HEK293T (cell line): ENCODE measurements around the gene SPDEF.

Experiments used
- ARNT ChIP-seq: fragments of 450-650 bp; IDR thresholded peaks from 2 replicates; pipeline ENCODE4 v1.6.1; 2017; ENCODE audit warnings: mild to moderate bottlenecking
- ELF4 ChIP-seq: fragments of 450-650 bp; IDR thresholded peaks from 2 replicates; pipeline ENCODE4 v1.6.1; 2017; ENCODE audit warnings: antibody characterized with exemption
- FOXA1 ChIP-seq: fragments of 450-650 bp; IDR thresholded peaks from 2 replicates; pipeline ENCODE4 v1.6.1; 2016; ENCODE audit warnings: mild to moderate bottlenecking
- HDGF ChIP-seq: fragments of 450-650 bp; IDR thresholded peaks from 2 replicates; pipeline ENCODE4 v1.6.1; 2017; ENCODE audit warnings: antibody characterized with exemption, borderline replicate concordance
- PKNOX1 ChIP-seq: fragments of 450-650 bp; IDR thresholded peaks from 2 replicates; pipeline ENCODE4 v1.6.1; 2016
- SP1 ChIP-seq: fragments of 450-650 bp; IDR thresholded peaks from 2 replicates; pipeline ENCODE4 v1.6.1; 2017
- SUZ12 ChIP-seq: fragments of 450-650 bp; IDR thresholded peaks from 2 replicates; pipeline ENCODE4 v1.6.1; 2016; ENCODE audit warnings: mild to moderate bottlenecking
- TARDBP ChIP-seq: fragments of 450-650 bp; IDR thresholded peaks from 2 replicates; pipeline ENCODE4 v1.6.1; 2016

- TF ChIP-seq TARDBP = no peak
- TF ChIP-seq SP1 = no peak
- no peak for TF ChIP-seq HDGF
- no peak for TF ChIP-seq ELF4
- no peak for TF ChIP-seq SUZ12
- no peak for TF ChIP-seq FOXA1
- TF ChIP-seq ARNT = no peak
- TF ChIP-seq PKNOX1 = no peak
Measured at GRCh38 chr6:34534146-34534545, 22.0 kb downstream of the SPDEF start.
